Measurements from ENCODE around the gene ARCN1. TPM values are rescaled to one million over a fixed set of nuclear protein-coding genes. Genes with fewer than 3 reads are reported as not detected.

ARCN1 gene
- total RNA-seq, 4 donors from 2014 or later, result 48.7 to 78.7 (median 65.4) TPM

- Histone ChIP-seq H3K36me3 (peaks cover 0 to 7% of the 10 kb centered on the region in 2 donors), H3K27ac (no peak overlapping the region), H3K4me1 (peaks cover 31 to 41% of the 10 kb centered on the region in 2 donors), H3K4me3 (no peak overlapping the region), H3K27me3 (no peaks in the 10 kb centered on the region), H3K9me3 (no peaks in the 10 kb centered on the region)
- no peak for TF ChIP-seq CTCF (IDR thresholded peaks at IDR 0.05 in 4 of 5, conservative IDR thresholded peaks at IDR 0.05 in 1 of 5)
- ATAC-seq (no peak), DNase-seq (no peak)
- in situ Hi-C loops (cut with MboI; ENCODE audit: low sequenced_read_pairs in 4 of 4) (no loop called here), intact Hi-C loops (cut with DNase I; ENCODE audit: low total_unique reads) (no loop called here)
Measured at GRCh38 chr11:118633319-118633690, 61.1 kb downstream of the ARCN1 start.

- peak overlapping the region; percentile 72 to 82 (median 77) for H3K27ac ChIP-seq
- ATAC-seq (no peak), DNase-seq (no peak)
- in situ Hi-C loops (cut with MboI; ENCODE audit: low sequenced_read_pairs in 4 of 4) (no loop called here), intact Hi-C loops (cut with DNase I; ENCODE audit: low total_unique reads) (loop anchor here (2.0 kb wide), 2 partner anchors 25 kb away; no protein-coding TSS in a partner anchor)
- TF ChIP-seq CTCF (IDR thresholded peaks at IDR 0.05 in 4 of 5, conservative IDR thresholded peaks at IDR 0.05 in 1 of 5), result no peak
- no peak for TF ChIP-seq POLR2A (IDR thresholded peaks at IDR 0.05)
- peaks cover 0 to 7% of the 10 kb centered on the region in 2 donors for H3K36me3 ChIP-seq
- H3K9me3 ChIP-seq, result no peaks in the 10 kb centered on the region
- H3K4me1 ChIP-seq, result peaks cover 24 to 34% of the 10 kb centered on the region in 2 donors
- H3K27me3 ChIP-seq, result no peaks in the 10 kb centered on the region
- peak overlapping the region in 1 of 4 donors; percentile 21 for H3K4me3 ChIP-seq
Measured at GRCh38 chr11:118633979-118634378, 61.8 kb downstream of the ARCN1 start.

- in situ Hi-C loops (cut with MboI; ENCODE audit: low sequenced_read_pairs in 4 of 4), result no loop called here
- Histone ChIP-seq H3K9me3 (no peaks in the 10 kb centered on the region), H3K4me3 (peak overlapping the region; percentile 21 to 41 (median 34)), H3K27me3 (no peaks in the 10 kb centered on the region), H3K4me1 (peaks cover 21 to 28% of the 10 kb centered on the region in 2 donors), H3K27ac (peak overlapping the region; percentile 72 to 82 (median 77)), H3K36me3 (peaks cover 0 to 7% of the 10 kb centered on the region in 2 donors)
- intact Hi-C loops (cut with DNase I; ENCODE audit: low total_unique reads), result loop anchor here (2.0 kb wide), 2 partner anchors 24 to 26 kb away; no protein-coding TSS in a partner anchor
- ATAC-seq (peak; percentile 88 to 89), DNase-seq (peak; percentile 59 to 78)
- no peak for TF ChIP-seq POLR2A (IDR thresholded peaks at IDR 0.05)
- TF ChIP-seq CTCF (IDR thresholded peaks at IDR 0.05 in 4 of 5, conservative IDR thresholded peaks at IDR 0.05 in 1 of 5), result peak in 4 of 5 experiments; percentile 44 to 65 (median 54)
Measured at GRCh38 chr11:118634431-118635236, 62.4 kb downstream of the ARCN1 start.

- Histone ChIP-seq H3K27ac (peak overlapping the region; percentile 72 to 82 (median 77)), H3K9me3 (no peaks in the 10 kb centered on the region), H3K36me3 (peaks cover 0 to 7% of the 10 kb centered on the region in 2 donors), H3K27me3 (no peaks in the 10 kb centered on the region), H3K4me3 (peak overlapping the region; percentile 21 to 41 (median 34)), H3K4me1 (peaks cover 19 to 27% of the 10 kb centered on the region in 2 donors)
- DNase-seq, result peak in 1 of 2 donors; percentile 46
- intact Hi-C loops (cut with DNase I; ENCODE audit: low total_unique reads) (loop anchor here (2.0 kb wide), 2 partner anchors 24 to 26 kb away; no protein-coding TSS in a partner anchor), in situ Hi-C loops (cut with MboI; ENCODE audit: low sequenced_read_pairs in 4 of 4) (no loop called here)
- peak; percentile 29 to 46 for ATAC-seq
- TF ChIP-seq POLR2A (IDR thresholded peaks at IDR 0.05), result no peak
- TF ChIP-seq CTCF (IDR thresholded peaks at IDR 0.05 in 4 of 5, conservative IDR thresholded peaks at IDR 0.05 in 1 of 5), result no peak
Measured at GRCh38 chr11:118635237-118635591, 63.0 kb downstream of the ARCN1 start.
